SH-SY5Y (cell line): ENCODE data around the gene CRIP2.

Source experiments
- GATA2 ChIP-seq: IDR thresholded peaks from 2 replicates; pipeline ENCODE4 v1.6.1; 2011; ENCODE audit warnings: mild to moderate bottlenecking, low read depth, low read length
- GATA3 ChIP-seq: IDR thresholded peaks from 2 replicates; pipeline ENCODE4 v1.6.1; 2011; ENCODE audit warnings: low read depth, mild to moderate bottlenecking, low read length, moderate library complexity

CRIP2 gene

DNA sequence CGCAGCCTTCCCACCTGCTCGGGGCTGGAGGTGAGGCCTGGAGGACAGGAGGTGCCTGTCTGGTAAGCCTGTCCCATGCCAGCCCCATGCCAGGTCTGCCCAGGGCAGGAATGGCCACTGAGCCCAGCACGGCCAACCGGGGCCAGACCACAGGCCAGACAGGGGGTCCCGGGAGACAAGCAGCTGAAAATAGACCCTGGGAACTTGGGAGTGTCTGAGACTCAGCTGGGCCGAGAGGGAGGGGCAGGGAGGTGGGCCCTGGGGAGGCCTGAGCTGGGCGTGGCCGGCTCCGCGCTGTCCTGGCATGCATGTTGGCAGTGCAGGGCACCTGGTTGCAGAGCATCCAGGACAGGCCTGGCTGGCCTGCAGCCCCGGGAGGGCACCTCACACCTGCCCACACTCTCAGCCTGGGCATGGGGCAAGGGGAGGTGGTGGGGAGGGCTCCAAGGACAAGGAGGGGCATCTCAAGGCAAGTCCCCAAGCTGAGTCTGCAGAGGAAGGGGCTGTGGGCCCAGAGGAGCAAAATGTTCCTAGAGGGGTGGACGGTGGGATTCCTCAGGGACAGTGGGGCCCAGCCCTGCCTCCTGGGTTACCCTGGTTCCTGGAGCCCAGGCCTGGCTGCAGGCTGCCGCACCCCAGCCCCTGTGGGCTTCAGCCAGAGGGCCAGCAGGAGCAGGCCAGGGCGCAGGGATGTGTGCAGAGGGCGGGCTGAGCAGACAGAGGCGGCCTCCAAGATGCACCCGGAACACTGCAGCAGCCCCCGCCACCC is 8.9 kb downstream of the CRIP2 start:
- no peak for TF ChIP-seq GATA3
- TF ChIP-seq GATA2 = no peak

GRCh38 chr14:105484069-105484996 is 9.7 kb downstream of the CRIP2 start:
- no peak for TF ChIP-seq GATA2
- TF ChIP-seq GATA3 = no peak

DNA sequence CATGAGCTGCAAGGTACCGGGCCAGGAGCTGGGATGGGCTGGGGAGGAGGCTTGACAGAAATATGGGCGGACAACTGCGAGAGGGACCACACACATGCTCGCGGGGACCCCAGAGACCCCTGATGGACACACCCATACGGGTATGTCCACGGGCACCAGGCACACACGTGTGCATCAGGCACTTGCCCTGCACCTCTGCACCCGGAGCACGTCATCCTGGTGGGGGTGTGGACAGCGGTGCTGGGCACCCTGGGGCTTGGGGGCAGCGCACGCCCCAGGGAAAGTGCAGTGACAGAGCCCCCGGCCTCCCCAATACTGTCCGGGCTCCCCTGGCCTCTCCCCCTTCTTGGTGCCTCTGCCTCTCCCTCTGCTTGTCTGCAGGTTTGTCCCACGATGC is 10.4 kb downstream of the CRIP2 start:
- no peak for TF ChIP-seq GATA3
- no peak for TF ChIP-seq GATA2

DNA sequence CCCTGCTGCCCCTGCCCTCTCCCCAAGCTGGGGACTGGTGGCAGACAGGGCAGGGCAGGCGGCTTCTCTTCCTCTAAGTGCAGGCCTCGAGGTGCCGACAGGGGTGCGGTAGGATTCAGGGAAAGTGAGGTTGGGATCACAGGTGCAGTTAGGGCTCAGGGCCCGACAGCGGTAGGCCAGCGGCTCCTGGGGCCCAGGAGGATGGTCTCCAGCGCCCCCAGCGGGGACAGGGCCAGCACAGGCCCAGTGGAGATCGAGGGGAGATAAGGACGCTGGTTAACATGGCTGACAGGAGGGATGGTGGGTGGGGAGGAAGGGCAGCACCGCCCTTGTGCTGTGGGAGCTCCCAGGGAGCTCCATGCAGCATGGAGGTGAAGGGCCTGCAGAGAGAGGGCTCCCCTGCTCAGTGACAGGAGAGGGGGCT is 11.1 kb downstream of the CRIP2 start:
- TF ChIP-seq GATA3 (no peak), GATA2 (peak; percentile 100)

- TF ChIP-seq GATA3 (no peak), GATA2 (no peak)
These were observed 11.7 kb downstream of the CRIP2 start, which contains the start of gene CRIP1 for GRCh38 chr14:105486163-105486973. Gene CRIP1 (plus strand): TSS chr14:105486886. CDS start chr14:105487260, 374 bp downstream.

- TF ChIP-seq GATA3 (no peak), GATA2 (no peak)
These were observed 12.4 kb downstream of the CRIP2 start for GRCh38 chr14:105486974-105487448.

DNA sequence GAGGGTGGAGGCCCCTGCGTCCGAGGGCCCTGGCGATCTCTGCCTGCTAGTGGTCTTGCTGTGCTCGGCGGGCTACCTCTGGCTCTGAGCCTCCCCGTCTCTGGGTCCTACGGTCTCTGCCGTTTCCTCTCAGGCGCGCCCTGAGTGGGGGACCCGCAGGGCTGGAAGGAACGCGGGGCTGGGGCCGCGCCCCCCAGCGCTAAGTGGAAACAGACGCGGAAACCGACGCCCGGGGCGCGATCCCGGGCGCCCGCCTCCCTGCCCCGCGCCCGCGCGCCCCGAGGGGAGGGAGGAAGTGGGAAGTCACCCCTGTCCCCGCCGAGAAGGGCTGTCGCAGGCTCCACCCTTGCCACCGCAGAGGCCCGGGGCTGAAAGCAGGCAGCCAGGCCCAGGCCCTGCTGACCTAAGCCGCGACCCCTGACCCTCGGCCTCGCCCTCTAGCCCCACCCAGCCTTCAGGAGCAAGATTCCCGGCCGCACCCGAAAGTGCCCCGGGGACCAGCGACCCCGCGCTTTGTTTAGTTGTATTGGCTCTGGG is 12.9 kb downstream of the CRIP2 start:
- TF ChIP-seq GATA3 = no peak
- no peak for TF ChIP-seq GATA2

DNA sequence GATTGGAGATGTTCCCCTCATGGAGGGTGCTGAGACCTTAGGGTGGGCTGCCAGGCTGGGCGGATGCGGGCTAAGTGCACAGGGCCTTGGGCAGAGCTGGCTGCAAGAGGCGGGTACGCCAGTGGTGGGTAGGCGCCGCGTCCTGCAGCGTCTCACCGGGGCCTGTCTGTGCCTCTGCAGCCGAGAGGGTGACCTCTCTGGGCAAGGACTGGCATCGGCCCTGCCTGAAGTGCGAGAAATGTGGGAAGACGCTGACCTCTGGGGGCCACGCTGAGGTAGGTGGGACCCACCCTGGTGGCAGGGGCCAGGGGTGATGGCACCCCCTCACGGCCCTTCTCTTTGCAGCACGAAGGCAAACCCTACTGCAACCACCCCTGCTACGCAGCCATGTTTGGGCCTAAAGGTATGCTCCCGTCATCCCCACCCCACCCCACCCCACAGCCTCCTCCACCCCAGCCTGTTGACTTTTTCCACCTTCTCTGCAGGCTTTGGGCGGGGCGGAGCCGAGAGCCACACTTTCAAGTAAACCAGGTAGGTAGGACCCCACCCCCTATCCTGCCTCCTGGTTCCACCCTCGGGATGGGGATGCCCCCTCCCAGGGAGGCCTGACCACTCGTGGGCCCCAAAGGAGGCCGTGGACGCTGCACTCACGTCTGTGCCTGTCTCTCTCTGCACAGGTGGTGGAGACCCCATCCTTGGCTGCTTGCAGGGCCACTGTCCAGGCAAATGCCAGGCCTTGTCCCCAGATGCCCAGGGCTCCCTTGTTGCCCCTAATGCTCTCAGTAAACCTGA is 13.6 kb downstream of the CRIP2 start:
- TF ChIP-seq GATA2 (no peak), GATA3 (no peak)

DNA sequence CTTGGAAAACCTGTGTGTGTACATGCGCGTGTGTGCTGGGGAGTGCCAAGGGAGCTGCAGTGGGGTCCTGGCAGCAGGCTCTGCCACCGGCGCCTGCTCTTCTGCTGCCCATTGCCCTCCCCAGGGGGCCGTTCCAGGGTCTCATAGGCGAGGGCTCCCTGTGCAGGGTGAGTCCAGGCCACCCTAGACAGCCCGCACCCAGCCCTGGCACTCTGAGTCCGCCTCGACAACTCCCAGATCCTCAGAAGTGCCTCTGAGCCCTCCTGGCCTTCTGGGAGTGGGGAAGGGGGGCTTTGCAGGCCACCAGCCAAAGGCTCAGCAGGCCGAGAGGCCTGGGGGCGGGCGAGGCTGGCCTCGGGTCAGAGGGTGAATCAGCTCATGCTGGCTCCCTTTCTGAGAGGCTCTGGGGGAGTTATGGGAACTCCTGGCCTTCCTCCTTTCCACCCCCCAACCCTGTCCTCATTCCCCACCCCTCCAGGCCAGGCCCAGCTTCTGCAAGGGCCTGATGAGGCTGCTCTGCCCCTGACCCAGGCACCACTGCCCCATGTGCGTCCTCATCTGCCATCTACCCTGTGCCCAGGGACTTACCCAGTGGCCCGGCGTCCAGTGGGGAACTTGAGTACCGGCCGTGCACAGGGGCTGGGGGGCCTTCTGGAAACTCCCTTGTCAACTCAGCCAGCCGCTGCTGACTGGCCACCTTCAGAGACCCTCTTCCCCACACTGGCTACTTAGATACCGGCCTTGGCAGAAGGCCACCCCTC is 14.3 kb downstream of the CRIP2 start:
- no peak for TF ChIP-seq GATA3
- no peak for TF ChIP-seq GATA2

DNA sequence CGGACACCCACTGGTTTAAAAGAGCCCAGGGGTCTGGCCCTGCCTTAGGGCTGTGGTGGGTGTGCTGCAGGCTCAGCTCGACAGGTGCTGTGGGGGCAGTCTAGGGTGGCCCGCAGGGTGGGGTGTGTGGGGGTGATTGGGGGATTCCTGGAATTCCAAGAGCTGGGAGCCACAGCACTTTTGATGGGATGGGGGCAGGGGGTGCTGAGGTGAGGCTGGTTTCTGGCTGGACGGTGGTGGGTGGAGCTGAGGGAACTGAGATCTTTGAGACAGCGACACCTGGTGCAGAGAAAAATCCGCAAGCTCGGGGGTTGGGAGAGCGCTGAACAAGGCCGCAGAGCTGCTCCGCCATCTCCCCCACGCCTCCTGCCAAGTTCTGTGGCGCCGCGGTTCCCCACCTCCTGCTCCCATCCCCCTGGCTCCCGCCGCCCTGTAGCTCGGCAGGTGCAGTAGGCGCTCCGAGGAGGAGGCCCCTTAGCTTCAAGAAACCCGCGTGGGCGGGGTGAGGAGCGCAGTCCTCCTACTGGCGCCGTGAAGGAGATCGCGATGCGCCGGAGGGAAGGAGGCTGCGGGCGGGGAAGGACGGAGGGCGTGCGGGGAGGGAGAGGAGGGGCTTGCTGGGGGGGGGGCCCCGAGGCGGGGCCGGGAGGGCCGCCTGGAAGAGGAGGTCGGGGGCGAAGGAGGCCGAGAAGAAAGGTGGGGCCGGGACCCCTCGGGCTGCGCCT is 15.1 kb downstream of the CRIP2 start:
- no peak for TF ChIP-seq GATA2
- no peak for TF ChIP-seq GATA3

DNA sequence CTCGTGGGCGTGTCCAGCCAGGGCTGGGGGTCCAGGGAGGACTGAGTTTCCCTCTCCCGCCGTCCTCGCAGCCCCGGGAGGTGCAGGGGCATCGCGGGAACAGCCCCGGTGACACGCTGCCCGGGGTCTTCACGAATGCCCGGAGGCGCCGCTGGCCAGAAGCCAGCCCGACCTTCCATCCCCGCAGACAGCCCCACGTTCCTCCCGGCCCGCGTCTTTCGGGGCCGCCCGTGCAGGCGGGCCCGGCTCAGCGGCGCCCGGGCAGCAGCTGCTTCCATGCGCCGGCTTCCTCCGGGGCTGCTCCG is 15.6 kb downstream of the CRIP2 start:
- TF ChIP-seq GATA3 = no peak
- TF ChIP-seq GATA2 = no peak
